Renal cortical epithelial cell (primary cell): ENCODE measurements around the gene RAB42. TPM values are rescaled to one million over a fixed set of nuclear protein-coding genes. Genes with fewer than 3 reads are reported as not detected.
"Not testable (repeated sequence)": the region's sequence is repeated elsewhere in the genome, so short reads cannot be mapped to it uniquely, and the experiment has no call there.

ENCODE experiments used
- DNase-seq: peaks from one replicate; pipeline ENCODE4 v3.0.0-alpha.2; 2011; ENCODE audit warnings: low read depth
- total RNA-seq: library from RNA; depleted of rRNA; stranded (reverse); fragments of >200 nt; gene quantifications from 2 replicates; pipeline ENCODE4 v1.2.3, GENCODE V29; 2014

RAB42 gene
- 49.0 and 241 TPM in 2 replicates for total RNA-seq

- DNase-seq, result no peak
These were observed at the start of gene RAB42 for GRCh38 chr1:28591708-28592320. RAB42 (plus strand) TSS chr1:28592265; CDS start chr1:28592512, 247 bp downstream.

GRCh38 chr1:28545246-28545628 lies 46.8 kb upstream of the RAB42 start:
- DNase-seq, result no peak

DNA sequence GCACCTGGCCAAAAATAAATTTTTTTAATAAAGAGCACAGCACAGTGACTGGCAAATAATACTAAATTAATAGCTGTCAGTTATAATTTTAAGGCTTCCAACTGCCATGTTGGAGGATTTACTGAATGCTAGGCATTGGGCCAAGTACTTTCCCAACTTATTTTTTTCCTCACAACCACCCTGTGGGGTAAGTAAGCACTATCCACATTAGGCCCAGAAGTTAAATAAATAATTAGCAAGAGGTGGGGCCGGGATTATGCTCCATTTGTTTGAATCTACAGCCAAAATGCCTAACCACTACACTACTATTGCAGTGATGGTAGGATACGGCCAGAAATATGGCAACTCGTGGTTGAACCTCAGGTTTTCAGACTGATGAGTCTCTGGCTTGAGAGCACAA lies 43.7 kb upstream of the RAB42 start:
- peak; percentile 25 for DNase-seq

DNA sequence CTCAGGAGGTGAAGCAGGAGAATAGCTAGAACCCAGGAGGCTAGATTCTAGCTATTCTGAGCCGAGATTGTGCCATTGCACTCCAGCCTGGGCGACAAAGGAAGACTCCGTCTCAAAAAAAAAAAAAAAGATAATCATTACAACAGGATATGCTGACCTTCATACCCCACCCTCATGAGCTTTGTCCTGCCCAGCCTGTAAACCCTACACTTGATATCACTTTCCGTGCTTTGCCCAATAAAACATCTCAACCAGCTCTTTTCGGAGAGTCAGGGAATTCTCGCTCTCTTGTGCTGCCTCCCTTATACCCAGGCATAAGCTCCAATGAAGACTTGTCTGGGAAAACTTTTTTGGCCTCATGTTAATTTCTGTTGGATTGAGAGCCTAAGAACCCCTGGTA lies 40.7 kb upstream of the RAB42 start:
- DNase-seq, result no peak

GRCh38 chr1:28552758-28553663 lies 39.1 kb upstream of the RAB42 start, which contains the start of gene TRNAU1AP:
TRNAU1AP (plus strand) TSS chr1:28553085; CDS start chr1:28553111, 26 bp downstream.
- DNase-seq, result peak; percentile 86

DNA sequence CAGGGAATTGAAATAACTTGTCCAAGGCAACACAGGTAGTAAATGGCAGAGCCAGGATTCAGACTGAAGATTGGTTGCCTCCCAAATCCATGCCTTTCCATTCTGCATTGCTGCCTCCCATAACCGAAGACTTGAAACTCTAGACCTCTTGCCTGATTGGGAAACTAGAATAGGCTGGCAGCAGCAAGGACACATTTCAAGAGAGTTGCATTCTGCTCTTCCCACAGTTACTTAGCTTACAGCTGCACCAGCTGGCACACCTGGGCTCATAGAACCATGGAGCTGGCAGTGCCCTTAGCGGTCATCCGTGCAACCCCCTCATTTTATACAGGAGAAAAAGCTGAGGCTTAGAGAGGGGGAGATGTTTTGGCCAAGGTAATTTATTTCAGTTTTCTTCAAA lies 31.2 kb upstream of the RAB42 start:
- no peak for DNase-seq

GRCh38 chr1:28564310-28564709 lies 27.8 kb upstream of the RAB42 start:
- DNase-seq, result no peak

- no peak for DNase-seq
These were observed 27.0 kb upstream of the RAB42 start for GRCh38 chr1:28565040-28565439.

DNA sequence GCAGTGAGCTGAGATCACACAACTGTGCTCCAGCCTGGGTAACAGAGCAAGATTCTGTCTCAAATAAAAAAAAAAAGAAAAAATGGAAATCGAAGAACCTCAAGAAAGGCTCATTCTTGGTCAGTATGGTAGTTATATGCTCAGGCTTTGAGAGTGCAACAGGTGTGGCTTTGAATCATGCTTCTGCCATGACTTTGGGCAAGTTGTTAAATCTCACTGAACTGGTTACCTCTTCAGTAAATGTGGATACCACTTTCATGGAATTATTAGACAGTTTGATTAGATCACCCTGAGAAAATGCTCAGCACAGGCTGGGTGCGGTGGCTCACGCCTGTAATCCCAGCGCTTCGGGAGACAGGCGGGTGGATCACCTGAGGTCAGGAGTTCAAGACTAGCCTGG lies 26.3 kb upstream of the RAB42 start:
- no peak for DNase-seq

- no peak for DNase-seq
These were observed 25.1 kb upstream of the RAB42 start for GRCh38 chr1:28566931-28567330.

GRCh38 chr1:28571911-28572310 lies 20.2 kb upstream of the RAB42 start:
- DNase-seq, result no peak

- DNase-seq, result not testable (repeated sequence)
These were observed 19.2 kb upstream of the RAB42 start for GRCh38 chr1:28572891-28573290.

- DNase-seq, result no peak
These were observed 18.5 kb upstream of the RAB42 start for GRCh38 chr1:28573564-28573963.

DNA sequence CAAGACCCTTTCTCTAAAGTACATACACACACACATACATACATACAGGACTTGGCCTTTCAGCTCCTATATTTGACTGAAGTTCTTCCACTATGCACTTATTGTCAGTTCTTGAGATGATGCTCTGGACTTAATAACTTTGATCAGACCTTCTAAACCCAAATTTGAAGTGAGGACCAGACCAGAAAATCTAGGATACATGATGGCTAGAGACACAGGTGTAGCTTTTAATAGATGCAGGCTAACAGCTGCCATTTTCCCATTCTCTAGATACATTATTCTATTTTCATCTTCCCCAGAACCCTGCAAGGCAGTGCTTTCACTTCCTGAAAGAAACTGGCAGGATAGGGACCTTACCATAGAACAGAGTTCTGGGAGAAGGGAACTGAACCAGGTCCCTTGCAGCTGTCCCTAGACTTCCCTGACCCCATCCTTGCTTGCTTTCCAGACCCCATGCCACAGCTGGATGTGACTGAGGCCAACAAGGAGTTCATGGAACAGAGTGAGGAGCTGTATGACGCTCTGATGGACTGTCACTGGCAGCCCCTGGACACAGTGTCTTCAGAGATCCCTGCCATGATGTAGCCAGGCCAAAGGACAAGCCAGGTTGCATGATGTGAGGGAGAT lies 14.9 kb upstream of the RAB42 start:
- no peak for DNase-seq

GRCh38 chr1:28577738-28578536 lies 14.1 kb upstream of the RAB42 start:
- no peak for DNase-seq

DNA sequence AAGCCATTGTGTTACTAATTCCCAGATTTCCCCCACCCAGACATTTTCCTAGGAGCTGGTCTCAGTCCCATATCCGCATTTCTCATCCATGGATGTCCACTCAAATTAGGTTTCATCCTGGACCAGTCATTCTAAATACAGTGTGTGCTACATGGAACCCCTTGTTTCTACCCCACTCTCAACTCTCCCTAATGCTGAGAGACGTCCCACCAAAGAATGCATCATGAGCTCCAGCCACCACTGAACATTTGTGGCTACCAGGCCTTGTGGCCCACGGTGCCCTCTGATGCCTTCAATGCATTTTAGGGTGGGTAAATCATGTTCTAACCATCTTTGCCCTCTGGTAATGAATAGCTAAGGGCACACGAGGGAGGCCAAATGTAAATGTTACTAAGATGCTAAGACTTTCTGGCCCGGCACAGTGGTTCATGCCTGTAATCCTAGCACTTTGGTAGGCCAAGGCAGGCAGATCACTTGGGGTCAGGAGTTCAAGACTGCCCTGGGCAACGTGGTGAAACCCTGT lies 13.3 kb upstream of the RAB42 start:
- DNase-seq, result no peak

GRCh38 chr1:28579401-28579800 lies 12.7 kb upstream of the RAB42 start:
- no peak for DNase-seq

GRCh38 chr1:28580722-28581530 lies 11.1 kb upstream of the RAB42 start:
- peak; percentile 41 for DNase-seq

GRCh38 chr1:28581531-28582247 lies 10.4 kb upstream of the RAB42 start:
- peak; percentile 83 for DNase-seq

DNA sequence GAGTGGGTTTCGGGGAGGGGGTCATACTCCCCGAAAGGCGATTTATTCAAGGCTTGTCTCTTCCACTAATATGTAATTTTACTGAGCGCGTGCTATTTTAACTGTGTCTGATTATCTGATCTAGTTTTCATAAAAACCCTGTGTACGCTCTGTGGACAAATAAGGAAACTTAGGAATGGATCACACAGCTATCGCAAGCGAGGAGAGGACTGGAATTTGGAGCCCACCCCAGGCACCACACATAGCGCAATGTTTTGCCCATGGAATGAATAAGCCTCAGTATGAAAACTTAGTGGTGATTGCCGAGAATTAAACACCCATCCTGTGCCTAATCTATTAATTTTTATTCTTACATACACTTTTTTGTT lies 9.8 kb upstream of the RAB42 start:
- DNase-seq, result peak; percentile 32
